DOHH2 (cell line): ENCODE measurements around the gene SHISA7.
A peak's percentile ranks its signal among the peaks of the same experiment; 100 is the strongest.

Source experiments
- H3F3A ChIP-seq: fragments of 200-600 bp; sonication (generic), shearing (Covaris generic); 2 replicates; pipeline ENCODE4 v1.6.0; 2016; ENCODE audit warnings: antibody characterized with exemption, mild to moderate bottlenecking; ENCODE audit not compliant: control insufficient read depth, insufficient read depth
- H3K27ac ChIP-seq: fragments of 200-600 bp; sonication (generic); 2 replicates; pipeline ENCODE4 v1.5.1; 2014; ENCODE audit warnings: low read depth, mild to moderate bottlenecking, low read length, moderate library complexity
- H3K27me3 ChIP-seq: fragments of 200-600 bp; sonication (generic); 2 replicates; pipeline ENCODE4 v1.6.1; 2014; ENCODE audit warnings: mild to moderate bottlenecking, low read length, mixed read lengths; ENCODE audit not compliant: control insufficient read depth
- H3K36me3 ChIP-seq: fragments of 200-600 bp; sonication (generic); 2 replicates; pipeline ENCODE4 v1.6.1; 2014; ENCODE audit warnings: mild to moderate bottlenecking, low read length, moderate library complexity, mixed read lengths; ENCODE audit not compliant: control insufficient read depth
- H3K4me1 ChIP-seq: fragments of 200-600 bp; sonication (generic); 2 replicates; pipeline ENCODE4 v1.6.1; 2014; ENCODE audit warnings: mild to moderate bottlenecking, low read length, mixed read lengths; ENCODE audit not compliant: control insufficient read depth
- H3K4me2 ChIP-seq: fragments of 200-600 bp; sonication (generic); 2 replicates; pipeline ENCODE4 v1.6.0; 2014; ENCODE audit warnings: mild to moderate bottlenecking, low read length, moderate library complexity
- H3K4me3 ChIP-seq: fragments of 200-600 bp; sonication (generic); 2 replicates; pipeline ENCODE4 v1.5.1; 2014; ENCODE audit warnings: mild to moderate bottlenecking, low read length, mixed read lengths
- H3K79me2 ChIP-seq: fragments of 200-600 bp; sonication (generic); 2 replicates; pipeline ENCODE4 v1.6.1; 2014; ENCODE audit warnings: mild to moderate bottlenecking, low read length, mixed read lengths; ENCODE audit not compliant: control insufficient read depth
- H3K9me2 ChIP-seq: fragments of 200-600 bp; sonication (generic); replicated peaks from 2 replicates; pipeline ENCODE4 v1.6.1; 2014; ENCODE audit warnings: mild to moderate bottlenecking, low read length, mixed read lengths; ENCODE audit not compliant: control insufficient read depth
- H3K9me3 ChIP-seq: fragments of 200-600 bp; sonication (generic); 2 replicates; pipeline ENCODE4 v1.6.1; 2014; ENCODE audit warnings: antibody characterized with exemption, low read length, mixed read lengths; ENCODE audit not compliant: control insufficient read depth, insufficient read depth
- H4K20me1 ChIP-seq: fragments of 200-600 bp; sonication (generic); 2 replicates; pipeline ENCODE4 v1.6.0; 2014; ENCODE audit warnings: low read depth, mild to moderate bottlenecking, antibody characterized with exemption, low read length, moderate library complexity; ENCODE audit not compliant: control insufficient read depth, insufficient read depth
- CTCF ChIP-seq: fragments of 200-600 bp; sonication (generic); IDR thresholded peaks from one replicate; pipeline ENCODE4 v1.5.1; 2014; ENCODE audit warnings: antibody characterized with exemption, mild to moderate bottlenecking, low read depth, low read length; ENCODE audit not compliant: poor library complexity, severe bottlenecking
- EZH2phosphoT487 ChIP-seq: fragments of 200-600 bp; sonication (generic); IDR thresholded peaks from 2 replicates; pipeline ENCODE4 v1.6.1; 2017; ENCODE audit warnings: borderline replicate concordance, mild to moderate bottlenecking, antibody characterized with exemption, low read length, moderate library complexity, mixed read lengths

SHISA7 gene

GRCh38 chr19:55383279-55384130 is 59.6 kb downstream of the SHISA7 start:
- Histone ChIP-seq H3K4me2 (peak overlapping the region; percentile 99), H3K4me3 (peak overlapping the region; percentile 99), H4K20me1 (peaks cover 26% of the 10 kb centered on the region), H3K27ac (peak overlapping the region; percentile 97), H3K79me2 (peaks cover 58% of the 10 kb centered on the region), H3K9me2 (no peaks in the 10 kb centered on the region), H3F3A (peaks cover 38% of the 10 kb centered on the region), H3K36me3 (peaks cover 36% of the 10 kb centered on the region), H3K4me1 (peaks cover 47% of the 10 kb centered on the region), H3K27me3 (peaks cover 3% of the 10 kb centered on the region; the same call in 1 of the 2 replicates), H3K9me3 (no peaks in the 10 kb centered on the region)
- TF ChIP-seq EZH2phosphoT487: no peak
- no peak for TF ChIP-seq CTCF

GRCh38 chr19:55382522-55383054 is 60.5 kb downstream of the SHISA7 start:
- no peaks in the 10 kb centered on the region for H3K9me3 ChIP-seq
- peaks cover 49% of the 10 kb centered on the region for H3K79me2 ChIP-seq
- TF ChIP-seq CTCF (no peak), EZH2phosphoT487 (no peak)
- peaks cover 38% of the 10 kb centered on the region for H3K4me1 ChIP-seq
- H3K36me3 ChIP-seq: peaks cover 27% of the 10 kb centered on the region
- H3K4me3 ChIP-seq: peak overlapping the region; percentile 79
- peaks cover 30% of the 10 kb centered on the region for H3F3A ChIP-seq
- H3K27ac ChIP-seq: no peak overlapping the region
- peaks cover 3% of the 10 kb centered on the region; the same call in 1 of the 2 replicates for H3K27me3 ChIP-seq
- H4K20me1 ChIP-seq: peaks cover 17% of the 10 kb centered on the region
- peak overlapping the region; percentile 87 for H3K4me2 ChIP-seq
- no peaks in the 10 kb centered on the region for H3K9me2 ChIP-seq

- Histone ChIP-seq H3K4me1 (peaks cover 32% of the 10 kb centered on the region), H3K4me2 (peak overlapping the region; percentile 87), H3K36me3 (peaks cover 21% of the 10 kb centered on the region), H3K27me3 (peaks cover 3% of the 10 kb centered on the region; the same call in 1 of the 2 replicates), H4K20me1 (peaks cover 12% of the 10 kb centered on the region), H3K9me3 (no peaks in the 10 kb centered on the region), H3K4me3 (peak overlapping the region; percentile 2; the same call in 1 of the 2 replicates), H3K9me2 (no peaks in the 10 kb centered on the region), H3K79me2 (peaks cover 43% of the 10 kb centered on the region), H3F3A (peaks cover 24% of the 10 kb centered on the region), H3K27ac (no peak overlapping the region)
- no peak for TF ChIP-seq CTCF
- no peak for TF ChIP-seq EZH2phosphoT487
Measured at GRCh38 chr19:55382013-55382412, 61.1 kb downstream of the SHISA7 start.
